ENCODE data around the gene OSBPL10.

Gene OSBPL10

DNA sequence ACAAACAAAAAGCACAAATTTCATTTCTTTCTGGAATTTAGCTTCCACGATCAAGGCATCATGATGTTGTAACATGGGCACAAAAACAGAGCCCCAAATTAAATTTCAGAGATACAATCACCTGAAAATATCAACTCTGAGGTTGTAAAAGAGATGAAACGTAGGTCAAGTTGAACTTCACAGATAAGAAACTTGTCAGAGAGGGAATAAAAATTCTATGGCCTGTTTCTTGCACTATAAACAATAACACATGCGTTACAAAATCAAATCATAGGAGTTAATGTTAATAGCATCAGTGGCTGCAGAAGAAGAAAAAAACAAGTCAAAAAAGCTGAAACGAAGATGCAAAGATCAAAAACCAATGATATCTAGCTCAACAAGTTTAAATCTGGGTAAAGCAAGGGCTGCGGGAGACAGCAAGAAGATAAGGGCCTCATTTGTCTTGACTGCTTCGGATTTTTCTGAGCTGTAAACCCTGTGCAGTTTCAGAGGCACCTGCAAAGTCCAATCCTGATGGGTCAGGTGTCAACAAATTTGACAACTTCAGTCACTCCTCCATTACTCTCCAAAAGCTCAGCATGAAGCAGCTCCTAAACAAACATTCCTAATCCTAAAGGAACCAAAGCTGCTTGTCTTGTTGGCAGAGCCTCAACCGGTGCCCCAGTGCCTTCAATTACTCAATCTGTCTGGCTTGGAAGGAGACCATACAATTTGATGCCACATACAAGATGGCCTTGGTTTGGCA is 228.6 kb downstream of the OSBPL10 start:
- TF ChIP-seq, protein P1, sequence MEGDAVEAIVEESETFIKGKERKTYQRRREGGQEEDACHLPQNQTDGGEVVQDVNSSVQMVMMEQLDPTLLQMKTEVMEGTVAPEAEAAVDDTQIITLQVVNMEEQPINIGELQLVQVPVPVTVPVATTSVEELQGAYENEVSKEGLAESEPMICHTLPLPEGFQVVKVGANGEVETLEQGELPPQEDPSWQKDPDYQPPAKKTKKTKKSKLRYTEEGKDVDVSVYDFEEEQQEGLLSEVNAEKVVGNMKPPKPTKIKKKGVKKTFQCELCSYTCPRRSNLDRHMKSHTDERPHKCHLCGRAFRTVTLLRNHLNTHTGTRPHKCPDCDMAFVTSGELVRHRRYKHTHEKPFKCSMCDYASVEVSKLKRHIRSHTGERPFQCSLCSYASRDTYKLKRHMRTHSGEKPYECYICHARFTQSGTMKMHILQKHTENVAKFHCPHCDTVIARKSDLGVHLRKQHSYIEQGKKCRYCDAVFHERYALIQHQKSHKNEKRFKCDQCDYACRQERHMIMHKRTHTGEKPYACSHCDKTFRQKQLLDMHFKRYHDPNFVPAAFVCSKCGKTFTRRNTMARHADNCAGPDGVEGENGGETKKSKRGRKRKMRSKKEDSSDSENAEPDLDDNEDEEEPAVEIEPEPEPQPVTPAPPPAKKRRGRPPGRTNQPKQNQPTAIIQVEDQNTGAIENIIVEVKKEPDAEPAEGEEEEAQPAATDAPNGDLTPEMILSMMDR (IDR thresholded peaks at IDR 0.05; ENCODE audit: low read depth, low read length): no peak
- no peak for DNase-seq (ENCODE audit: extremely low read depth, low read depth)

DNA sequence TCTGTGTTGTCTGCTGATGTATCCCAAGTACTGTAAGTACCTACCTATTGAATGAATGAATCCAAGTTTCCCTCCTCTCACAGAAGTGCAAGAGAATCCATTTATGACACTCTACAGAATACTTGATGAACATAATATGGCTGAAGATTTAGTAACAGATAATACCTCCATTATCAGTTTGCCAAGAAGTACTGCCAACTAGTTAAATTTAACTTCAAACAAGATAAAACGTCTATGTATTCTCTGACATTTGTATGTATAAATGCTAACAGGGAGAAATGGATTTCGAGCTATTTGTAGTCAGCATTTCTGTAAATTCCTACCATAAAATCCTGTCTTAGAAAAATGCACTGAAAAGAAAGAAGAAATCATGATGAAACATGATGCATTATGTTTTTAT is 230.7 kb downstream of the OSBPL10 start:
- TF ChIP-seq, protein P1 (IDR thresholded peaks at IDR 0.05; ENCODE audit: low read depth, low read length): no peak

DNA sequence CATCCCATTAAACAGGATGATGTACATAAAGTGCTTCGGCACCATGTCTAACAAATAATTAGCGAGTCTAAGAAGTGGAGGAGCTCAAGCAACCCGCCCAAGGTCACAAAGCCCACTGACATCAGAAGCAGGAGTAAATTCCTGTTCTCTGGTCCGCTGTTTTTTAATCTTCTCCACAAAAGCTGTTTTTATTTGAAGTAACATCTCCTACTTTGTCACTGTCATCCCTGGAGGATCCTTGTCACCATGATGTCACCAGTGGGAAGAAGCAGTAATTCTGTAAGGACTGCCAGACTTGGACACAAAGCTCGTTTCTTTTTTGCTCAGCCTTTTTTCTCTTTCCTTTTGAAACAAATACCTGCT is 232.1 kb downstream of the OSBPL10 start:
- TF ChIP-seq, protein P1 (IDR thresholded peaks at IDR 0.05; ENCODE audit: low read depth, low read length): no peak
- no peak for DNase-seq (ENCODE audit: extremely low read depth, low read depth)

More for the DNA sequence above, 230.7 kb downstream of the OSBPL10 start:
- no peak for DNase-seq (ENCODE audit: extremely low read depth, low read depth)

DNA sequence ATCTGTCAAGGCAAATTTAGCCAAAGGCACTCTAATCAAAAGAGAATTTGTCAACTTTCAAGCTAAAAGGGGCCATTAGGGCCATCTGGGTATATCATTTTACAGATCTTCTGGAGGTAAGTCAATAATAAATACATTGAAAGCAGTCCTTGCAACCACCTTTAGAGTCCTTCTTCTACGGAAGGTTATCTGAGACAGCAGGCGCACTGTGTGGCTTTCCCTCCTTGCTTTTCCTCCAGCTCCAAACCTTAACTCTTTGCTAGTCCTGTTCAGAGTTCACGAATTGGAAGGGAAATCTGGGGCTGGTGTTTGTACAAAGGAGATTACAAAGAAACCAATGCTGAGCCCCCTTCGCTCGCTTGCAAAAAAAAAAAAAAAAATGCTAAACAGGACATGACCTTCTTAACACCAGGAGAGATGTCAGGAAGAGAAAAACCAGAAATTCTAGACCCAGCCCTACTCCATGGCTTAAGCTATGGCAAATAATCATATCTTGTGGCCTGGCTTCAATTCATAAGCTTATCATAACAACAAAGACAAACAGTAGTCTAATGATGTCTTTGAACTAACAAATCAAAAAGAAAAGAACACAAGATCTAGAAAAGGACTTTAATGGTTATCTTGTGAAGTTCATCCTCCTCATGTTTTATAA is 232.7 kb downstream of the OSBPL10 start:
- DNase-seq (ENCODE audit: extremely low read depth, low read depth): no peak
- TF ChIP-seq, protein P1 (IDR thresholded peaks at IDR 0.05; ENCODE audit: low read depth, low read length): no peak

DNA sequence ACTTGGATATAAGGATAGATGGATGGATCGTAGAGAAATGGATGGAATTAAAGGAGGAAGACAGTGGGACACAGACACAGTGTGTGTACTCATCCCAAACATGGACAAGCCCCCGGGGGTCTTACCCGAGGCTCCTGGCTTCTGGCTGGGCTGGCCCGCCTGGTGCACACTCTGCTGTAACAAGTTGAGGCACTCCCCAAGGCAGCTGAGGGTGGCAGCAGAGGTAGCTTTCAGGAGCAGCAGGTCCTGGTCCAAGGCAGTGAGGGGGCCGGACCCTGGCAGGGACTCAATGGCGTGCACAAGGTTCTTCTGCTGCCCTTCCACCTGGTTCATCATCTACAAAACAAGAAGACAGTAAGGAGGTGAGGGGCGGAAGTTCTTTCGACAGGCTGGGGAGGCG is 233.3 kb downstream of the OSBPL10 start:
- TF ChIP-seq, protein P1 (IDR thresholded peaks at IDR 0.05; ENCODE audit: low read depth, low read length): no peak
- DNase-seq (ENCODE audit: extremely low read depth, low read depth): no peak

DNA sequence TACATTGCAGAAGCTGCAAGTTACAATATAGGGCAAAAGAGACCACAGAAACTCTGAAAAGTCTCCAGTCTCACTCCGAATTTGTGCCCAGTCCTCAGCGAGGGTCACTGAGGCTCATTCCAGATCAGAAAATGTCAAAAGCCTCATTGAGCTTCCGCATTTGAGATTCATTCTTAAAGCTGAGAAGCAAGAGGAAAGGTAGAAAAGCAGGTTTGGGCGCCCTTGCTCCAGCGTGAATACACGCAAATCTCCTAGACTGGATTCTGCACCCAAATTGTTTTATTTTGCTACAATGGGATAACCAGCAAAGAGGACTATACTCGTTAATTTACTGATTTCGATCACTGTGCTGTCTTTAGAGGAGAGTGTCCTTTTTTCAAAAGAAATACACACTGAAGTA is 236.1 kb downstream of the OSBPL10 start:
- TF ChIP-seq, protein P1 (IDR thresholded peaks at IDR 0.05; ENCODE audit: low read depth, low read length): no peak
- DNase-seq (ENCODE audit: extremely low read depth, low read depth): no peak

DNA sequence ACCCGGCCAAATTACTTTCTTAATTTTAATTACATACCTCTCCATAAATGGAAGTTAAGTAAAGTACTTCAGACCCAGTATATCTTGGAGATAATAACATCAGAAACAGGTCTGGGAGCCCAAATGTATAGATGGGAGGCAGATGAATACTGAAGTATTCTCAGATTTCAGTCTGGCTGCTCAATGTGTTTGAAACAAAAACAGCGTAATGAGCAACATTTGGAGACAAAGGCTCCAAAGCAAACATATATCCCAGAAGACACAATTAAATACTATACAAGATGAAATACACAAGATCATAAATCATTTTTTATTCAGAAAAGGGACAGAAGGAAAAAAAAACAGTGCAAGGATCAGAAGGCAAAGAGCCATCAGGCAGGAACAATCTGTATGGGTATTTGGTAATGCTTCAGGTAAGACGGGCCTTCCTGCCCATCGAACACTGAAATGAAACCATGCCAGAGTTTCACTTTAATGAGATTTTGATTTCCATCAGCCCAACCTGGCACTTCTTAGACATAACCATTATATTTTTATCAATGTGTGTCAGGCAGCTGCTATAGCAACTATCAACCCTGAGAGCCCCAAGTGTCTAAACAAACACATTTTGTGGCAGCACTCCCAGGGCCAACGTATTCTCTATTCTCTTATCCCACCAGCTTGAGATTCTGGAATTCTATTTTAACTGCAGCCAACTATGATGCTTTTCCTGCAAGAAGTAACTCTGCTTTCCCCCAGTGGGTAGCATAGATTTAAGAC is 237.6 kb downstream of the OSBPL10 start:
- TF ChIP-seq, protein P1 (IDR thresholded peaks at IDR 0.05; ENCODE audit: low read depth, low read length): no peak
- no peak for DNase-seq (ENCODE audit: extremely low read depth, low read depth)

Measured in AG09319 (cell line).